NAMALWA (cell line): ENCODE results near the gene PCSK1N.
"Not testable (repeated sequence)": the region's sequence is repeated elsewhere in the genome, so short reads cannot be mapped to it uniquely, and the experiment has no call there.

Experiments
- DNase-seq: peaks from one replicate; pipeline ENCODE4 v3.0.0-alpha.2; 2015; ENCODE audit warnings: low spot score

PCSK1N gene

GRCh38 chrX:48835524-48836329 lies at the start of gene PCSK1N:
Gene PCSK1N, minus strand, starts transcription at chrX:48835610. Its CDS starts 78 bp downstream, at chrX:48835532.
- DNase-seq: no peak

- no peak for DNase-seq
Measured at GRCh38 chrX:48883729-48884128, 48.3 kb upstream of the PCSK1N start.

GRCh38 chrX:48876944-48877343 lies 41.5 kb upstream of the PCSK1N start:
- DNase-seq: not testable (repeated sequence)

GRCh38 chrX:48872017-48872416 lies 36.6 kb upstream of the PCSK1N start:
- DNase-seq: not testable (repeated sequence)

GRCh38 chrX:48864210-48864609 lies 28.8 kb upstream of the PCSK1N start:
- DNase-seq: no peak

GRCh38 chrX:48854898-48855297 lies 19.5 kb upstream of the PCSK1N start:
- DNase-seq: peak; percentile 38

GRCh38 chrX:48854121-48854804 lies 18.9 kb upstream of the PCSK1N start:
- DNase-seq: not testable (repeated sequence)

- not testable (repeated sequence) for DNase-seq
Measured at GRCh38 chrX:48853494-48853893, 18.1 kb upstream of the PCSK1N start.

- no peak for DNase-seq
Measured at GRCh38 chrX:48852857-48853256, 17.4 kb upstream of the PCSK1N start.

- DNase-seq: no peak
Measured at GRCh38 chrX:48848847-48849246, 13.4 kb upstream of the PCSK1N start.

- DNase-seq: no peak
Measured at GRCh38 chrX:48839686-48840085, 4.3 kb upstream of the PCSK1N start.

GRCh38 chrX:48834383-48834709 lies 1.1 kb downstream of the PCSK1N start:
- DNase-seq: no peak

GRCh38 chrX:48833542-48834138 lies 1.8 kb downstream of the PCSK1N start:
- DNase-seq: no peak

GRCh38 chrX:48831909-48832291 lies 3.5 kb downstream of the PCSK1N start:
- no peak for DNase-seq

GRCh38 chrX:48831136-48831908 lies 4.1 kb downstream of the PCSK1N start:
- no peak for DNase-seq

GRCh38 chrX:48829016-48829735 lies 6.2 kb downstream of the PCSK1N start:
- no peak for DNase-seq

- no peak for DNase-seq
Measured at GRCh38 chrX:48827654-48827968, 7.8 kb downstream of the PCSK1N start.

- DNase-seq: no peak
Measured at GRCh38 chrX:48826876-48827653, 8.3 kb downstream of the PCSK1N start.

GRCh38 chrX:48826135-48826875 lies 9.1 kb downstream of the PCSK1N start, which contains the start of gene ERAS:
Gene ERAS, plus strand, starts transcription at chrX:48826513. Its CDS starts 2,611 bp downstream, at chrX:48829124.
- DNase-seq: no peak

- DNase-seq: no peak
Measured at GRCh38 chrX:48824066-48824465, 11.3 kb downstream of the PCSK1N start.
